Mesothelial cell of epicardium (in vitro differentiated cells): ENCODE results near the gene FERD3L. TPM values are rescaled to one million over a fixed set of nuclear protein-coding genes. Genes with fewer than 3 reads are reported as not detected.
A peak's percentile ranks its signal among the peaks of the same experiment; 100 is the strongest.

Experiments used
- DNase-seq, 2 experiments: peaks; one replicate each; pipeline ENCODE4 v3.0.0; 2021; ENCODE audit warnings: low spot score in 2 of 2; ENCODE audit not compliant: unreplicated experiment in 2 of 2
- H3K27ac Mint-ChIP-seq: 2 replicates; pipeline ENCODE4 v1.8.0; 2021; ENCODE audit warnings: mixed read lengths
- H3K27me3 Mint-ChIP-seq: 2 replicates; pipeline ENCODE4 v1.8.0; 2021; ENCODE audit warnings: low read depth, mixed read lengths
- H3K36me3 Mint-ChIP-seq: 2 replicates; pipeline ENCODE4 v1.8.0; 2021; ENCODE audit warnings: mixed read lengths
- H3K4me1 Mint-ChIP-seq: 2 replicates; pipeline ENCODE4 v1.8.0; 2021; ENCODE audit warnings: mixed read lengths
- H3K4me3 Mint-ChIP-seq: 2 replicates; pipeline ENCODE4 v1.8.0; 2021; ENCODE audit warnings: mild to moderate bottlenecking, moderate library complexity, mixed read lengths
- H3K9me3 Mint-ChIP-seq: 2 replicates; pipeline ENCODE4 v1.8.0; 2021; ENCODE audit warnings: mixed read lengths
- CTCF ChIP-seq: fragments of 200-600 bp; sonication (generic); IDR thresholded peaks from one replicate; pipeline ENCODE4 v1.5.0; 2021; ENCODE audit warnings: antibody characterized with exemption; ENCODE audit not compliant: unreplicated experiment
- total RNA-seq: library from RNA; stranded (reverse); gene quantifications from 3 replicates; pipeline ENCODE4 v1.2.1, GENCODE V29; 2021

Gene FERD3L
- total RNA-seq, 1 donor from 2014 or later, result not detected

GRCh38 chr7:19119372-19119771 is 25.8 kb downstream of the FERD3L start:
- Mint-ChIP-seq H3K4me3 (peak overlapping the region; percentile 83), H3K27me3 (peaks cover 66% of the 10 kb centered on the region), H3K27ac (peak overlapping the region; percentile 92)

GRCh38 chr7:19118636-19119371 is 26.4 kb downstream of the FERD3L start:
- Mint-ChIP-seq H3K27ac (peak overlapping the region; percentile 92), H3K4me3 (peak overlapping the region; percentile 83), H3K4me1 (peaks cover 39% of the 10 kb centered on the region), H3K27me3 (peaks cover 65% of the 10 kb centered on the region), H3K36me3 (peaks cover 4% of the 10 kb centered on the region), H3K9me3 (no peaks in the 10 kb centered on the region)
- DNase-seq, result no peak
- TF ChIP-seq CTCF, result no peak

More at GRCh38 chr7:19119372-19119771, 25.8 kb downstream of the FERD3L start:
- Mint-ChIP-seq H3K4me1 (peaks cover 36% of the 10 kb centered on the region), H3K36me3 (peaks cover 2% of the 10 kb centered on the region), H3K9me3 (no peaks in the 10 kb centered on the region)
- no peak for DNase-seq
- TF ChIP-seq CTCF, result no peak

GRCh38 chr7:19117870-19118608 is 27.2 kb downstream of the FERD3L start:
- Mint-ChIP-seq H3K27me3 (peaks cover 63% of the 10 kb centered on the region), H3K4me3 (peak overlapping the region; percentile 83), H3K4me1 (peaks cover 44% of the 10 kb centered on the region), H3K9me3 (no peaks in the 10 kb centered on the region), H3K36me3 (peaks cover 5% of the 10 kb centered on the region), H3K27ac (peak overlapping the region; percentile 92)
- TF ChIP-seq CTCF, result no peak
- no peak for DNase-seq

- no peak for TF ChIP-seq CTCF
- no peaks in the 10 kb centered on the region for H3K9me3 Mint-ChIP-seq
- H3K4me1 Mint-ChIP-seq, result peaks cover 47% of the 10 kb centered on the region
- H3K4me3 Mint-ChIP-seq, result peak within 1 kb of the TSS; percentile 92
- peaks cover 5% of the 10 kb centered on the region for H3K36me3 Mint-ChIP-seq
- H3K27me3 Mint-ChIP-seq, result peaks cover 68% of the 10 kb centered on the region
- peak; percentile 61 to 83 for DNase-seq
- peak within 1 kb of the TSS; percentile 92 for H3K27ac Mint-ChIP-seq
Measured at GRCh38 chr7:19117091-19117869, 27.9 kb downstream of the FERD3L start, which contains the start of gene TWIST1. Gene TWIST1 (minus strand): TSS chr7:19117636. CDS start chr7:19117321, 315 bp downstream.
